DND-41 (cell line): ENCODE measurements around the gene SENP8.

ENCODE experiments used
- ATAC-seq: fragments of 200-7000 bp; cut with Tn5 transposase; 3 replicates; pipeline ENCODE4 v1.9.1; 2021; ENCODE audit warnings: low read depth; ENCODE audit not compliant: insufficient read depth
- DNase-seq: peaks from one replicate; pipeline ENCODE4 v3.0.0-alpha.2; 2020
- H2AFZ ChIP-seq: 2 replicates; pipeline ENCODE4 v1.6.0; 2012; ENCODE audit warnings: low read depth, low read length
- H3K27ac ChIP-seq: 2 replicates; pipeline ENCODE4 v1.5.1; 2012; ENCODE audit warnings: low read length, inconsistent platforms
- H3K27me3 ChIP-seq: fragments of 200-600 bp; sonication (generic); 2 replicates; pipeline ENCODE4 v1.6.0; 2012; ENCODE audit warnings: low read length, mild to moderate bottlenecking, inconsistent platforms; ENCODE audit not compliant: insufficient read depth, poor library complexity
- H3K36me3 ChIP-seq: 2 replicates; pipeline ENCODE4 v1.5.1; 2012; ENCODE audit warnings: low read length, inconsistent platforms; ENCODE audit not compliant: insufficient read depth
- H3K4me1 ChIP-seq: 2 replicates; pipeline ENCODE4 v1.5.1; 2012; ENCODE audit warnings: mild to moderate bottlenecking, low read length; ENCODE audit not compliant: insufficient read depth
- H3K4me2 ChIP-seq: 2 replicates; pipeline ENCODE4 v1.6.0; 2012; ENCODE audit warnings: mild to moderate bottlenecking, moderate library complexity, low read length, inconsistent platforms; ENCODE audit not compliant: insufficient read depth
- H3K4me3 ChIP-seq, 2 experiments: fragments of 200-600 bp in 1 of 2; shearing (Covaris generic) in 1 of 2; 2 replicates each; pipeline ENCODE4 v1.5.1; 2012 to 2016; ENCODE audit warnings: inconsistent platforms in 2 of 2, low read length in 2 of 2, mild to moderate bottlenecking in 2 of 2, low read depth in 1 of 2, moderate library complexity in 1 of 2
- H3K79me2 ChIP-seq: 2 replicates; pipeline ENCODE4 v1.6.0; 2012; ENCODE audit warnings: low read length, inconsistent platforms; ENCODE audit not compliant: insufficient read depth
- H3K9ac ChIP-seq: 2 replicates; pipeline ENCODE4 v1.6.0; 2012; ENCODE audit warnings: low read depth, mild to moderate bottlenecking, inconsistent platforms, low read length, moderate library complexity
- H3K9me3 ChIP-seq: 2 replicates; pipeline ENCODE4 v1.5.1; 2012; ENCODE audit warnings: low read length, moderate library complexity, mild to moderate bottlenecking, inconsistent platforms; ENCODE audit not compliant: insufficient read depth, severe bottlenecking
- H4K20me1 ChIP-seq: 2 replicates; pipeline ENCODE4 v1.6.0; 2012; ENCODE audit warnings: low read length; ENCODE audit not compliant: insufficient read depth
- CTCF ChIP-seq: IDR thresholded peaks from 2 replicates; pipeline ENCODE4 v1.5.1; 2012; ENCODE audit warnings: borderline replicate concordance, low read length, moderate library complexity, mild to moderate bottlenecking; ENCODE audit not compliant: poor library complexity, severe bottlenecking; ENCODE audit errors: extremely low read depth
- EZH2 ChIP-seq: IDR thresholded peaks from 3 replicates; pipeline ENCODE4 v1.6.1; 2012; ENCODE audit warnings: borderline replicate concordance, low read depth, mild to moderate bottlenecking, moderate library complexity, low read length, inconsistent platforms; ENCODE audit not compliant: severe bottlenecking

The SENP8 gene

DNA sequence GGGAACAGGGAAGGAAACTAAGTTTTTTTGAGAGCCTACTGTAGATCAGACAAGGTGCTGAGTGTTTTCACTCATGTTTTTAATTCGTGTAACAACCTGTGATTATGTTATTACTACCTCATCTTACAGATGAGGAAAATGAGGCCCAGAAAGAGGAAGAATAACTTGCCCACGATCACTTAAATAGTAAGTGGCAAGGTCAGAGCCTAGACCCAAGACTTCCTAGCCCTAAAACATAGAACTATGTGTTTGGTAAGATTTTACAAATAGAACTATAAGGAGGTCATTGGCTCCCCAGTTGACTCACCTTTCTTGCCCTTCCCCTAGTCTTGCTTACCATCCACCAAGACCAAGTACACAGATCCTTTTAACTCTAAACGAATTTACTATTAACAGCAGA lies 13.7 kb downstream of the SENP8 start:
- no peak overlapping the region for H3K27ac ChIP-seq
- no peak overlapping the region for H3K4me3 ChIP-seq
- no peak overlapping the region for H3K4me2 ChIP-seq

GRCh38 chr15:72133211-72133610 lies 15.0 kb downstream of the SENP8 start:
- Histone ChIP-seq H3K79me2 (no peaks in the 10 kb centered on the region), H3K4me1 (no peaks in the 10 kb centered on the region), H3K27me3 (no peaks in the 10 kb centered on the region), H3K4me3 (no peak overlapping the region), H3K9ac (no peak overlapping the region), H3K9me3 (no peaks in the 10 kb centered on the region), H4K20me1 (no peaks in the 10 kb centered on the region), H3K4me2 (no peak overlapping the region), H2AFZ (no peak overlapping the region), H3K36me3 (no peaks in the 10 kb centered on the region), H3K27ac (no peak overlapping the region)
- TF ChIP-seq CTCF, result no peak
- TF ChIP-seq EZH2, result no peak
- DNase-seq, result no peak
- ATAC-seq, result no peak

More for the DNA sequence above, 13.7 kb downstream of the SENP8 start:
- Histone ChIP-seq H2AFZ (no peak overlapping the region), H3K36me3 (no peaks in the 10 kb centered on the region), H3K9ac (no peak overlapping the region), H3K4me1 (no peaks in the 10 kb centered on the region), H4K20me1 (no peaks in the 10 kb centered on the region), H3K79me2 (no peaks in the 10 kb centered on the region), H3K9me3 (no peaks in the 10 kb centered on the region), H3K27me3 (no peaks in the 10 kb centered on the region)
- no peak for DNase-seq
- TF ChIP-seq EZH2, result no peak
- TF ChIP-seq CTCF, result no peak
- no peak for ATAC-seq

GRCh38 chr15:72135719-72136118 lies 17.5 kb downstream of the SENP8 start:
- Histone ChIP-seq H3K4me3 (no peak overlapping the region), H2AFZ (no peak overlapping the region), H3K27me3 (no peaks in the 10 kb centered on the region), H3K27ac (no peak overlapping the region), H3K9me3 (no peaks in the 10 kb centered on the region), H3K9ac (no peak overlapping the region), H4K20me1 (no peaks in the 10 kb centered on the region), H3K36me3 (no peaks in the 10 kb centered on the region), H3K4me2 (no peak overlapping the region), H3K79me2 (no peaks in the 10 kb centered on the region), H3K4me1 (no peaks in the 10 kb centered on the region)
- DNase-seq (no peak), ATAC-seq (no peak)
- TF ChIP-seq EZH2 (no peak), CTCF (no peak)
